GM18519 (cell line): ENCODE results near the gene GREB1.
A peak's percentile ranks its signal among the peaks of the same experiment; 100 is the strongest.

ENCODE experiments used
- ATAC-seq: cut with Tn5 transposase; IDR thresholded peaks from one replicate; pipeline ENCODE4 v1.9.1; 2021; ENCODE audit warnings: mild to moderate bottlenecking, moderate library complexity; ENCODE audit not compliant: unreplicated experiment, low FRiP score

The GREB1 gene

GRCh38 chr2:11533278-11534070 lies at the start of gene GREB1:
GREB1 (plus strand) TSS chr2:11534045; CDS start chr2:11556615, 22,570 bp downstream.
- ATAC-seq = no peak

GRCh38 chr2:11488809-11489208 lies 45.0 kb upstream of the GREB1 start:
- ATAC-seq = no peak

- no peak for ATAC-seq
These were observed 43.7 kb upstream of the GREB1 start for GRCh38 chr2:11490194-11490593.

- ATAC-seq = no peak
These were observed 42.4 kb upstream of the GREB1 start for GRCh38 chr2:11491348-11491933.

- no peak for ATAC-seq
These were observed 41.6 kb upstream of the GREB1 start for GRCh38 chr2:11492244-11492643.

- ATAC-seq = no peak
These were observed 41.1 kb upstream of the GREB1 start for GRCh38 chr2:11492720-11493119.

- ATAC-seq = no peak
These were observed 40.6 kb upstream of the GREB1 start for GRCh38 chr2:11493282-11493681.

- no peak for ATAC-seq
These were observed 39.5 kb upstream of the GREB1 start for GRCh38 chr2:11494310-11494709.

GRCh38 chr2:11495844-11496681 lies 37.8 kb upstream of the GREB1 start:
- no peak for ATAC-seq

GRCh38 chr2:11498543-11499034 lies 35.3 kb upstream of the GREB1 start:
- peak; percentile 77 for ATAC-seq

- no peak for ATAC-seq
These were observed 34.6 kb upstream of the GREB1 start for GRCh38 chr2:11499081-11499743.

- no peak for ATAC-seq
These were observed 33.0 kb upstream of the GREB1 start for GRCh38 chr2:11500702-11501303.

- ATAC-seq = no peak
These were observed 31.0 kb upstream of the GREB1 start for GRCh38 chr2:11502740-11503292.

GRCh38 chr2:11503354-11503927 lies 30.4 kb upstream of the GREB1 start:
- no peak for ATAC-seq

- peak; percentile 69 for ATAC-seq
These were observed 27.9 kb upstream of the GREB1 start for GRCh38 chr2:11505652-11506610.

- ATAC-seq = no peak
These were observed 27.3 kb upstream of the GREB1 start for GRCh38 chr2:11506611-11506969.

GRCh38 chr2:11507517-11507916 lies 26.3 kb upstream of the GREB1 start:
- ATAC-seq = no peak

- ATAC-seq = no peak
These were observed 25.6 kb upstream of the GREB1 start for GRCh38 chr2:11508279-11508678.
